Cerebellar nuclear complex (tissue), 1 donor: Measurements from ENCODE around the gene DMRT1.
"Not testable (repeated sequence)": the region's sequence is repeated elsewhere in the genome, so short reads cannot be mapped to it uniquely, and the experiment has no call there.

Experiments used
- DNase-seq, 2 experiments: peaks; one replicate each; lab custom pipeline; 2025; lab: John Stamatoyannopoulos, UW

DMRT1 gene

GRCh38 chr9:859251-859650 lies 17.8 kb downstream of the DMRT1 start:
- DNase-seq = no peak

DNA sequence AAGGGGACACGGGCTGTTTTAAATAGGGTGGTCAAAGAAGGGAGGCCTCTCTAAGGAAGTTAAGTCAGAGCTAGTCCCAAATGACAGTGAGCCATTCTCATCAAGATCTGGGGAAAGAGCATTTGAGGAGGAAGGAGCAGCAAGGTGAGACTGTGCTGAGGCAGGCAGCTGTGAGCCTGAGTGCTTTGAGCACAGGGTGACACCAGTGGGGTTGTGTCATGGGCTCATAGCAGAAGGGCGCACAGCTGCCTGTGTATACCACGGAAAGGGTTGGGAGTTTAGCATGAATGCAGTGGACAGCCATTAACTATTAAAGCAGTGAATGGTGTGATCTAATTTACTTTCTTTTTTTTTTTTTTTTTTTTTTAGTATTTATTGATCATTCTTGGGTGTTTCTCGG lies 19.2 kb downstream of the DMRT1 start:
- DNase-seq = no peak

- DNase-seq = not testable (repeated sequence)
These were observed 20.0 kb downstream of the DMRT1 start for GRCh38 chr9:861525-861924.

DNA sequence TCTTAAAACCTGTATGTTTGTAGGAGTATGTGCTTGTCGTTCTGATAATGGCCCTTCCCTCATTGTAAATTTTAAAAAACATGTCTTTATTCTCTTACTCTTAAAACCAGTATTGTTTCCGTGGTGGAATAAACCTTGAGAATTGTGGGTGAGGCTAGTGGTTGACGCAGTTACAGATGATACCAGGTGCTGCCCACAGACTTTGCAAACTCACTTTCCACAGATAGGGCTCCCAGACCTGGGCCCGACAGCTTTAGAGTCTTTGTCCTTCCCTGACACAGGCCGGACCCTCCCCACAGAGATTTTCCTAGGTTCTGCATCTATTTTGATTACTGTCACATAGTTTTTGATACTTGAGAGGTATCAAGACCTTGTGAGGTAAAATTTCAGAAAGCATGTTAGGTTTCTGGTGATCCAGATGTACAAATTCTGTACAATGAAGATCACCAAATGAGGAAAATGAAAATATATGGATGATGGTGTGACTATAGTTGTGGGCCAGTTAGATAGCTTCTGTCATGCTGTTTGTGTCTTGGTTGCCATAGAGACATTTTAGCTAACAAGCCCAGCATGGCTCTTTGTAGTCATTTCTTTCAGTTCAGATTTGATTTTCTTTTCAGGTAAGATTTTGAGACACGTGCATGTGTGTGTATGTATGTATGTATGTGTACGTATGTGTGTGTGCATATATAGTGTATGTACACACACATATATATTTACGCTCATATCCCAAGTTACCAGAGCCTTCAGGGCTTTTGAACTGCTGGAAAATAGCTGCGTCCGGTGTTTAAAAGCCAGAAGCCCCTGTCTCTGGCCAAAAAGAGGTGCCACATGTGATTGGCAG lies 33.8 kb downstream of the DMRT1 start:
- no peak for DNase-seq

- DNase-seq = no peak
These were observed 34.9 kb downstream of the DMRT1 start for GRCh38 chr9:876425-876824.

DNA sequence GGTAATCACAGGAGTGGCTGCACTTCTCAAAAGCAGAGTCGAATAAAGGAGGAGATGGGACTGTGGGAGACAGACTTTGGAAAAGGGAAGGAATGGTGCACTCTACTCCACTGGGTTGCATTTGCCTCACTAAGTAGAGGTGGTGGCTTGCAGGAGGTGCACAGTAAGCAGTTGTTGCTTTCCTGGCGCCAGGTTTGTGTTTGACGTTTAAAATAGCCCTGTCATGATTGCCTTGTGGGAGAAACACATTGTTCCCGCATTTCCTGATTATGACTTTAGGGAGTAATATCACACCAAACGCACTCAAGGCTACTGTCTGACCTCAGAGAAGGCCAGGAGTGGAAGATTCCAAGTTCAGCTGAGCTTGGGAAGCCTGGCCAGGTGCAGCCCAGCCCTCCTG lies 36.7 kb downstream of the DMRT1 start:
- no peak for DNase-seq

DNA sequence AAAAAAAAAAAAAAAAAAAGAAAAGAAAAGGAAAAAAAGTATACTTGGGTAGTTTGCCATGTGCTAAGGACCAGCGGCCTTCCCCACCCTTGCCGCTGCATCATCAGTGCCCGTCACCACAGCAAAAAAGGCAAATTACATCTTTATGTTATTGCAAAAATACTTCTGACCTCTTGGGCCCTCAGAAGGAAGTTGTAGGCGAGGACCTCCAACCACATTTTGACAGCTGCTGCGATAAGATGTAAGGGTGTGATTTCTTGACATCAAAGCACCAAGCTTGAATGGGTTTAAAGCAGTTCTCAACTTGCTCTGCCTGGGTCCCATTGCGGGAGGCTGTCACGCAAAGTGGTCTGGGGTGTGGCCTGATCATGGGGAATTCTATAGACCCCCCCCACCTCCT lies 39.2 kb downstream of the DMRT1 start:
- DNase-seq = no peak

DNA sequence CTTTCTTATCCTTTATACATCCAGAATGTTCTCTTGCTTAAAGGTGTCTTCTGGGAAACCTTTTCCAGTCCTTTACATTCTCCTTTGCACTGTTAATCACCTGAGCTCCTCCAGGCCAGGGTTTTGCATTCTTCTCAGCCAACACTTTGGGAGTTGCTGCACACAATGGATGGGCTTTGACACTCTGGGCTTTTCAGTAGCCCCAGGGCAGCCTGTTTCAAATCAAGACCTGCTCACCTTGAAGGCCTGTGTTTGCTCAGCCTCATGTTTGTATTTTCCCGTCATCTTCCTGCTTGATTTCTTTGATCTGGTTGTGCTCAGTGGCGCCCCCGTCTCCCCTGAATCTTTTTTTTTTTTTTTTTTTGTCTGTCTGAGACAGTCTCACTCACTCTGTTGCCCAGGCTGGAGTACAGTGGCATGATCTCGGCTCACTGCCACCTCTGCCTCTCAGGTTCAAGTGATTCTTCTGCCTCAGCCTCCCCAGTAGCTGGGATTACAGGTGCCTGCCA lies 41.0 kb downstream of the DMRT1 start:
- no peak for DNase-seq

- DNase-seq = no peak
These were observed 41.5 kb downstream of the DMRT1 start for GRCh38 chr9:883011-883410.

DNA sequence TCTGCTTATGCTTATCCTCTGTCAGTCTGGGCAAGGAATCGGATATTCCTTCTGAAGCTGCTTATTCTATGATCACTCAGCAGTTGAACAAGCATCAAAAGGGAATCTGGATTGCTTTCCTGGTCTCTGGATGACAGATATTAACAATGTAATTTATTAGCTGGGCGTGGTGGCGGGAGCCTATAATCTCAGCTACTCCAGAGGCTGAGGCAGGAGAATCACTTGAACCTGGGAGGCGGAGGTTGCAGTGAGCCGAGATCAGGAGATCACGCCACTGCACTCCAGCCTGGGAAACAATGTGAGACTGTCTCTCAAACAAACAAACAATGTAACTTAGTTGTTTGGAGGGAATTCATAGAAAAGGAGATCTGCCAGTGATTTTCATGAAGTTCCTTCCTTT lies 45.4 kb downstream of the DMRT1 start:
- no peak for DNase-seq

DNA sequence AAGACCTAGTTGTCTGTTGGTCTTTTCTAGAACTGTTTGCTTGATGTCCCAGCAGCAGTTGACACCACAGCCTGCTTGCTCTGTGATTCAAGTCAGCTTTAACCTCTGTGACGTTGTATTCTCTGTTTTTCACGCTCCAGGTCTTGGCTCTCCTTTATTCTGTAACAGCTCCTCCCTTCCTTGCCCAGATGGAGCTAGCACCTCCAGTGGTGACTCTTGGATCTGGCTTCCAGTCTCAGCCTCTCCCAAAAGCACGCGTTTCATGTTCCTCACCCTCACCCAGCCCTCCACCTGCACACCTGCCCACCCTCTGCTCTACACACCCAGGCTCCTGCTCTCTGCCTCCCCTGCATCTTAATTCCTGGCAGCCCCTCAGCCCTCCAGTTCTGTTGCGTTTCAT lies 50.6 kb downstream of the DMRT1 start:
- DNase-seq = no peak

- no peak for DNase-seq
These were observed 51.6 kb downstream of the DMRT1 start for GRCh38 chr9:893115-893514.

- DNase-seq = no peak
These were observed 52.4 kb downstream of the DMRT1 start for GRCh38 chr9:893843-894420.

DNA sequence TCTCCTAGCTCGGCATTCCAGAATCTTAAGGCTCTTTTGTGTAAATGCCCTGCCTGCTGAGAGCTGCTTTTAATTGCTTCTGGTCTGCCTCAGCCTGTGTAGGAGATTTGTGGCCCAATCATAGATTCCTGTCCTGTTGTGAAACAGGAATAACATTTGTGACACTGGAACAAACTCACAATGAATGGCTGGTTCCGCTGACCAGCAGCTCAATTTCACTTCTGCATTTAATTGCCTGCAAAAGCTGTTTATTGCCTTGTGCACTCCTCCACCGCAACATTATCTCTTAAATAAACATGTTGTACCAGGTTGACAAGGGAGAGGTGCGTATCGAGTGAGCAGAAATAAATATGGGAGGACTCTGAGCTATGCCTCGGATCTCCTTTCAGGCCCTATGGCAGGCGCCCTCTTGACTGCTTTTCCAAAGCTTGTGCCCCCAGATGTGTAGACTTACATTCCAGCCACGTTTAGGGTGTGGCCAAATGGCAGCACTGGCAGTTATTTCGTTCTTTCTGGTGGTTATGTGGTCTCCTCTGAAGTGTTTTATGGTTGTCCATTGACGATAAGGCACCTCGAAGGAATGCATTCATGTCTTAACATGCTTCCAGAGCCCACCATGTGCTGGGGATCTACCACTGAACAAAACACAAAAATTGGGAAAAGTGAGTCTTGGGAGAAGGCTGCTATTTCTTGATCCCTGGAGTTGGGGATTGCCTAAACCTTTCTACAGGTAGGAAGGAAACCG lies 58.1 kb downstream of the DMRT1 start:
- no peak for DNase-seq

DNA sequence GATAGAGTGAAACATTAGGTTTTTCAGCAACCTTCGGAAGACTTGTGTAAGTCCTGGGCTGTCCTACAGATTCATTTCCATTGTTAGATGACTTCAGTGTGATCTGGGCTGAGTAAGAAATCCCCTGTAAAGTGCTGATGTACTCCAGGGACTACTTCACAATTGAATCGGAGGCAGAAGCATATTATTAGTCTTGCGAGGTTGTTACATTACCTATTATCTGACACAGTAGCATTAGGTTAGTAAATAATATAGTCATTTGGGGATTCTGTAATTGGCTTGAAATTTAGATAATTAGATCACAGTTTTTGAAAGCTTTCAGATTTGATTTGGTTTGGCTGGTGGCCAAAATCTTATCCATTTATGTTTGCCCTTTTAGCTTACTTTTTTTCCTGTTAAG lies 62.4 kb downstream of the DMRT1 start:
- DNase-seq = no peak

- no peak for DNase-seq
These were observed 64.4 kb downstream of the DMRT1 start for GRCh38 chr9:905906-906305.

- DNase-seq = no peak
These were observed 67.2 kb downstream of the DMRT1 start for GRCh38 chr9:908536-909205.

DNA sequence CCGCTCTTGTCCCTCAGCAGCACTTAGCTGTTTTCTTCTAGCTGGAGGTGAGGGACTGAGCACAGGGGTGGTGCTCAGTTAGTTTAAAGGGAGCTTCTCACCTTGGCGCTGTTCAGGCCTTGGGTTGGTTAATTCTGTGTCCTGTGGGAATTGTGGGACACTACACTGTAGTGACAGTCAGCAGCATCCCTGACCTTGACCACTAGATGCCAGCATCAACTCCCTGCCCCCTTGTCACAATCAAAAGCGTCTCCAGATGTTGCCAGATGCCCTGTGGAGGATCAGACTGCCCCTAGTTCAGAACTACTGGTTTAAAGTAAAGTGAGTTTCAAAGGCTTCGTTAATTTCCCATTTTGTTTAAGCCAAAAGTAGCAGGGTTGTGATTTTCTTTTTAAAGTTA lies 69.5 kb downstream of the DMRT1 start:
- DNase-seq = no peak

DNA sequence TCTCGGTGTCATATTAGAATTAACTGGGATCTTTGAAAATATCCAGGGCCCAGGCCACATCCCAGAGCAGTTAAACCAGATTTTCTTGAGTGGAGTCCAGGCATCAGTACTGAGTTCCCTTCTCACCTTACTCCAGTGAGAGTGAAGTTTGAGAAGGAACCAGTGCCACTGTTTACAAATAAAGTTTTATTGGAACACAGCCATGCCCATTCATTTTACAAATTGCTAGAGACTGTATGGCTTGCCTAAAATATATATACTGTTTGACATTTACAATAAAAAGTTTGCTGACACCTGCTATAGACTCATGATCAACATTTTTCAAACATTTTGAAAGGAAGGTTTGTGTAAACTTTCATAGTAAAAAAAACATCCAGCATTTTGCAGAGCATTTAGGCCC lies 71.3 kb downstream of the DMRT1 start:
- no peak for DNase-seq

GRCh38 chr9:913526-913925 lies 72.0 kb downstream of the DMRT1 start:
- not testable (repeated sequence) for DNase-seq

- DNase-seq = no peak
These were observed 76.2 kb downstream of the DMRT1 start for GRCh38 chr9:917730-918129.

DNA sequence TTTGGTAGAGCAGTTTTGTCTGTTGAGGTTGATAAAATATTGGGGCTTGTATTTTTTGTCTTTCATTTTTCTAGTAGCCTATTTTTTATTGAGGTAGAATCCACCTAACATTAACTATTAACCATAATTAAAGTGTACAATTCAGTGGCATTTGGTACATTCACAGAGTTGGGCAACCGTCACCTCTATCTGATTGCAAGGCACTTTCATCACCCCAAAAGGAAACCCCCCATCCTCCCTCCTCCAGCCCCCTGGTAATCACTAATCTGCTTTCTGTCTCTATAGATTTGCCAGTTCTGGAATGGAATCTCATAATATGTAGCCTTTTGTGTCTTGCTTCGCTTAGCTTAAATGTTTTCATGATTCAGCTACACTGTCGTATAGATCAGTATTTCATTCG lies 79.4 kb downstream of the DMRT1 start:
- no peak for DNase-seq
